Colonic mucosa (tissue), 4 donors: Measurements from ENCODE around the gene C14orf93. TPM values are rescaled to one million over a fixed set of nuclear protein-coding genes. Genes with fewer than 3 reads are reported as not detected.

Experiments used
- DNase-seq: peaks from one replicate; pipeline ENCODE4 v3.0.0-alpha.2; 2020
- H3K27ac ChIP-seq: fragments of 200-600 bp; one replicate; pipeline ENCODE4 v1.8.0; 2021
- H3K27me3 ChIP-seq: fragments of 200-600 bp; one replicate; pipeline ENCODE4 v1.8.0; 2021
- H3K36me3 ChIP-seq: fragments of 200-600 bp; one replicate; pipeline ENCODE4 v1.8.0; 2021
- H3K4me1 ChIP-seq: fragments of 200-600 bp; one replicate; pipeline ENCODE4 v1.8.0; 2021; ENCODE audit warnings: mild to moderate bottlenecking
- H3K4me3 ChIP-seq: fragments of 200-600 bp; one replicate; pipeline ENCODE4 v1.8.0; 2021
- H3K9ac ChIP-seq, 2 donors: one replicate each; pipeline ENCODE4 v1.7.0; 2013; ENCODE audit warnings: control low read depth in 2 of 2, low read depth in 2 of 2, low read length in 2 of 2
- H3K9me3 ChIP-seq: fragments of 200-600 bp; one replicate; pipeline ENCODE4 v1.8.0; 2021
- CTCF ChIP-seq: fragments of 200-600 bp; IDR thresholded peaks from one replicate; pipeline ENCODE4 v1.8.0; 2022; ENCODE audit warnings: antibody characterized with exemption, mild to moderate bottlenecking
- intact Hi-C: fragments of 100-400 bp; cut with DNase I; formaldehyde crosslinking; loops from one replicate; pipeline ENCODE4 v1.14.1; 2022
- total RNA-seq, 2 donors: library from RNA; stranded (reverse); fragmentation: NEBNext Ultra II Directional in 1 of 2; extraction: Animal tissue kit (Norgen Biotek cat#: 25700) in 1 of 2; gene quantifications; one replicate each; pipeline ENCODE4 v1.2.1, GENCODE V29; 2021
- donor health status: healthy.
- donor health status: DM: no; HTN: no; CAD: no.
- donor health status: DM: no; HTN: no; CAD: no.

C14orf93 gene
- total RNA-seq, 2 donors from 2014 or later: 8.8 to 14.5 TPM

DNA sequence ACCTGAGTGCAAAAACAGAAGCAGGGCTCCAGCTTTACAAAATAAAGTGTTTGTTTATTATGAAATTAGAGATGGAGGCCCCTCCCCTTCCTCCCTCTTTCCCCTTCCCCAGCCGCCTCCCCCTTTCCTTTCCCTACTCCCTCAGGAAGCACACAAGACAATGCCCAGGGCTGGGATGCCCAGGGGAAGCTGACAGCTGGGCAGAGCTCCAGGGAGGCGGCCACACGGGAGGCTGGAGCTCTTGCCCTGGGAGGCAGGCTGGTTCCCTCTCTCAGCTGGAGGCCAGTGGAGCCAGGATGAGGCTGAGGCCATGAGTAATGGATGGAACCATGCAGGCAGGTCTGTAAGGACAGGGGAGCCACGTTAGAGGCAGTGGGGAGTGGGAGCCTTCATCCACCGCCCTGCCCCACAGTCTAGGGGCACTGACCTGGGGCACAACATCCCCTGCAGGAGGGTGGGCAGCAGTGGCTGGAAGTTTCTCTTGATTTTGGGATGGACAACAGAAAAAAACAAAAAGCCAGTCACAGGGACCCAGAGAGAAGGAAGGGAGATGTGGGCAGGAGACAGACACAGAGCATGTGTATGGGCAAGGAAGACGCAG is 37.2 kb upstream of the C14orf93 start:
- intact Hi-C loops: no loop called here
- no peak for TF ChIP-seq CTCF
- no peaks in the 10 kb centered on the region for H3K4me1 ChIP-seq
- no peaks in the 10 kb centered on the region for H3K9me3 ChIP-seq
- no peak overlapping the region for H3K27ac ChIP-seq
- DNase-seq: no peak
- no peak overlapping the region for H3K9ac ChIP-seq
- no peak overlapping the region for H3K4me3 ChIP-seq
- H3K36me3 ChIP-seq: no peaks in the 10 kb centered on the region
- H3K27me3 ChIP-seq: no peaks in the 10 kb centered on the region

DNA sequence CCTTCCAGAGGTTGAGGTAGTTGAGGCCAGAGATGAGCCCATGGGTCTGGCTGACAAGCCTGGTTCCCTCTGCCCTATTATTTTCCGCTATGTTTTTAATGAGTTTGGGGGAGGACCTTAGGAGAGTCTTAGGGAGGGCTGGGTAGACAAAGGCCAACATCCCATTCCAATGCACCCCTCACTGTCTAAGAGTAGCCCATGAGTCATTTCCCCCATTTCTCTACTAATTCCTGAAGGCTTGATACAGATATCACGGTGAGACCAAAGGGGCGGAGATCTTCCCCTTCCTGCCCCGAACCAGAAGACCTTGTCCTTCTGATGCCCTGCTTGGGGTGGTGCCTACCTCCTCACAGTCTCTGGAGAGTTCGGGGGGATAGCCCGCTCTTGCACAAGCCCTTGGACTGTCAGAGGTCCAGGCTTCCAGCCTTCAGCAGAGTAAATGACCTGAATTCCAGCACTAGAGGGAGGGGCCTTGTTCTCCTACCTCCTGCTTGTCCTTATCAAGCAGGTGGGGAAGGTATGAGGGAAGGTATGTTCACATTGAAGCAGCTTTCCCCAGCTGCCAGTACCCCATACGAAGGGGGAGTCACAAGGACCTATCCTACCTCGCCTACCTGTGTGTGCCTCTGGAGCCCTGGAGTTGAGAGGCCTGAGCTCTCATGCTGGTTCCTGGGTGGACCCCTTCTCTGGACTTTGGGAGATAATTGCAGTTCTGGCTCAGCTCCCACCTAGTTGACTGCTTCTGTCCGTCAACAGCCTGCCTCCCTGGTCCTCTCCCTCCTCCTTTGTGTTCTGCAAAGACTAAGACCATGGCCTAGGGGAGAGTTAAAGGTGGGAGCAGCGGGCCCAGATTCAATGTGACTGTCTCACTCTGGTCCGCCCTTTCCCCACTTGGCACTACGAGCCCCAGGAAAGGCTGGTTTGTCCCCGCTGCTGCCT is 35.7 kb upstream of the C14orf93 start:
- intact Hi-C loops: no loop called here
- DNase-seq: no peak
- Histone ChIP-seq H3K4me3 (no peak overlapping the region), H3K27ac (no peak overlapping the region), H3K36me3 (no peaks in the 10 kb centered on the region), H3K4me1 (no peaks in the 10 kb centered on the region), H3K27me3 (no peaks in the 10 kb centered on the region), H3K9ac (no peak overlapping the region), H3K9me3 (no peaks in the 10 kb centered on the region)
- TF ChIP-seq CTCF: no peak

DNA sequence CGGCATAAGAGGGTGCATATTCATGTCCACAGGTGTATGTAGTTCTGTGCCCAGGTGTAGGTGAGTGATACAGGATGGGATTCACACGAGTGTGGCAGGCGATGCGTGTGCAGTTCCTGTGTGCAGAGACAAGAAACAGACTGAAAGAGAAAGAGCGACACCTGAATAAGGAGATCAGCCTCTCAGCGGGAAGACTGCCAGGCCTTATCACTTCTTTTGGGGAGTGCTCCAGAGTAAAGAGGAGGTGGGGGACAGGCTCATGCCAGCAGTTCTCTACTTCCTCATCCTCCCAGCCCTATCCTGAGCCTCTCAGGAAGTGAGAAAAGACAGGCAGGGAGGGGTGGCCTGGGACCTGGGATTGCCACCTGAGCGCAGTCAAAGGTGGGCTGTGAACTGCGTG is 34.9 kb upstream of the C14orf93 start:
- intact Hi-C loops: no loop called here

GRCh38 chr14:23043754-23044153 is 33.8 kb upstream of the C14orf93 start:
- no peaks in the 10 kb centered on the region for H3K27me3 ChIP-seq
- H3K4me3 ChIP-seq: no peak overlapping the region
- intact Hi-C loops: no loop called here
- no peak for DNase-seq
- H3K9ac ChIP-seq: no peak overlapping the region
- H3K27ac ChIP-seq: no peak overlapping the region
- no peak for TF ChIP-seq CTCF
- no peaks in the 10 kb centered on the region for H3K9me3 ChIP-seq
- no peaks in the 10 kb centered on the region for H3K4me1 ChIP-seq
- H3K36me3 ChIP-seq: no peaks in the 10 kb centered on the region

More for the DNA sequence above, 34.9 kb upstream of the C14orf93 start:
- Histone ChIP-seq H3K9ac (no peak overlapping the region), H3K27me3 (no peaks in the 10 kb centered on the region), H3K36me3 (no peaks in the 10 kb centered on the region), H3K4me3 (no peak overlapping the region), H3K4me1 (no peaks in the 10 kb centered on the region), H3K27ac (no peak overlapping the region), H3K9me3 (no peaks in the 10 kb centered on the region)
- DNase-seq: no peak
- no peak for TF ChIP-seq CTCF

GRCh38 chr14:23043145-23043544 is 33.2 kb upstream of the C14orf93 start:
- intact Hi-C loops: no loop called here
- H3K9me3 ChIP-seq: no peaks in the 10 kb centered on the region
- no peak overlapping the region for H3K9ac ChIP-seq
- no peaks in the 10 kb centered on the region for H3K36me3 ChIP-seq
- no peak overlapping the region for H3K4me3 ChIP-seq
- H3K4me1 ChIP-seq: no peaks in the 10 kb centered on the region
- TF ChIP-seq CTCF: no peak
- DNase-seq: no peak
- H3K27ac ChIP-seq: no peak overlapping the region
- no peaks in the 10 kb centered on the region for H3K27me3 ChIP-seq
